ENCODE measurements around the gene POLR2H.
A peak's percentile ranks its signal among the peaks of the same experiment; 100 is the strongest.

POLR2H gene

GRCh38 chr3:184361532-184361931 is at the start of gene POLR2H, which contains the start of gene CLCN2:
Gene POLR2H, plus strand, starts transcription at chr3:184361710. Its CDS starts 1,783 bp downstream, at chr3:184363493.
Gene CLCN2, minus strand, starts transcription at chr3:184361605. Its CDS starts 126 bp downstream, at chr3:184361479.
- FAIRE-seq = no peak

DNA sequence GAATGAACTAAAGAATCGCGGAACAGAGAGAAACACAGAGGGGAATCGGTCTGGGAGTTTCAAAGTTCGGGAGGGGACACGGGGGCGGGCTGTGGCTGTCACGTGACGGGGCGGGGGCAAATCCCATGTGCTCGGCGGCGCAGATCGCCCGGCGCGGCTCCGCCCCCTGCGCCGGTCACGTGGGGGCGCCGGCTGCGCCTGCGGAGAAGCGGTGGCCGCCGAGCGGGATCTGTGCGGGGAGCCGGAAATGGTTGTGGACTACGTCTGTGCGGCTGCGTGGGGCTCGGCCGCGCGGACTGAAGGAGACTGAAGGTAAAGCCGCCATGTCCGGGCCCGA is 47.2 kb upstream of the POLR2H start, which contains the start of gene EIF4G1:
Gene EIF4G1 (plus strand): TSS at position 244 of the 337 bp plus-strand sequence. CDS start 1,191 bp downstream, outside the sequence.
- FAIRE-seq = no peak

GRCh38 chr3:184314700-184315542 is 46.6 kb upstream of the POLR2H start:
- no peak for FAIRE-seq

GRCh38 chr3:184315543-184315867 is 46.0 kb upstream of the POLR2H start:
- FAIRE-seq = no peak

- no peak for FAIRE-seq
Observed at GRCh38 chr3:184315871-184316661, 45.4 kb upstream of the POLR2H start.

DNA sequence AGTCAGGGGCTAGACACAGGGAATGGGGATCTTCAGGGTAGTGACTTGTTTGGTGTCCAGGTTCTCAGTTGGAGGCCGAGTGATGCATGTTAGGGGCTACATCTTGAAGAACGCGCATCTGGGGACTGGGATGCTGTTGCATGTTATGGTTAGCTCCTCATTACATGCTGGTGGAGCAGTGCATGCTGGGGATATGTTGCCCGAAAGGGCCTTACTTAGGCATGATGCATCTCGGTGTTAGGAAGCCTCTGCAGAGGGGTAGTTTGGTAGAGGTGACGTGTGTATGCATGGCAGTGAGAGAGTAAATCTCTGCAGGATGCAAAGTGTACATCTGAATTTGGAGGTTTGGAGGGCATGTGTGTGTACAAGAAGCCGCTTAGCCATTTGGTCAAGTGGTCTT is 44.7 kb upstream of the POLR2H start:
- no peak for FAIRE-seq

DNA sequence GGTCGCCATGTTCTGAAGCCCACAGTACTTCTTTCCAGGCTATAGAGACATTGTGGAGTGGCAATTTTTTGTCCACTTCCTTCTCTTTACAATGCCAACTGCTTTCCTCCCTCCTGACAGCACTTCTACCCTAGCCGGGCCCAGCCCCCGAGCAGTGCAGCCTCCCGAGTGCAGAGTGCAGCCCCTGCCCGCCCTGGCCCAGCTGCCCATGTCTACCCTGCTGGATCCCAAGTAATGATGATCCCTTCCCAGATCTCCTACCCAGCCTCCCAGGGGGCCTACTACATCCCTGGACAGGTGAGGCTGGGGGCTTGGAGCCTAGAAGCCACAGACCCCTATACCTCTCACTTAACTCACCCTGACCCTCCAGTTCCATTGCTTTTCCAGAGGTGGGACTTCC is 44.3 kb upstream of the POLR2H start:
- no peak for FAIRE-seq

DNA sequence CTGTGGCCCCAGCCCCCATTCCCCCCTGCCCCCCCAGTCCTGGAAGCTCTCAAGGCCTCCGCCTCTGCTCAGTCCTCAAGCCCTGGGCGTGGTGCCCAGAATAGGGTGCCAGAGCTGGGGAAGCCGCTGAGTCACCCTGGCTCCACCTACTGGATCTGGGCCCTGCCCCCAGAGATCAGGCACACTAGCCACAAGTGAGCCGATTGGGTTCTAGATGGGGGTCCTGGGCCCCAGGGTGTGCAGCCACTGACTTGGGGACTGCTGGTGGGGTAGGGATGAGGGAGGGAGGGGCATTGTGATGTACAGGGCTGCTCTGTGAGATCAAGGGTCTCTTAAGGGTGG is 41.4 kb upstream of the POLR2H start:
- no peak for FAIRE-seq

GRCh38 chr3:184321666-184322065 is 39.8 kb upstream of the POLR2H start:
- FAIRE-seq = no peak

DNA sequence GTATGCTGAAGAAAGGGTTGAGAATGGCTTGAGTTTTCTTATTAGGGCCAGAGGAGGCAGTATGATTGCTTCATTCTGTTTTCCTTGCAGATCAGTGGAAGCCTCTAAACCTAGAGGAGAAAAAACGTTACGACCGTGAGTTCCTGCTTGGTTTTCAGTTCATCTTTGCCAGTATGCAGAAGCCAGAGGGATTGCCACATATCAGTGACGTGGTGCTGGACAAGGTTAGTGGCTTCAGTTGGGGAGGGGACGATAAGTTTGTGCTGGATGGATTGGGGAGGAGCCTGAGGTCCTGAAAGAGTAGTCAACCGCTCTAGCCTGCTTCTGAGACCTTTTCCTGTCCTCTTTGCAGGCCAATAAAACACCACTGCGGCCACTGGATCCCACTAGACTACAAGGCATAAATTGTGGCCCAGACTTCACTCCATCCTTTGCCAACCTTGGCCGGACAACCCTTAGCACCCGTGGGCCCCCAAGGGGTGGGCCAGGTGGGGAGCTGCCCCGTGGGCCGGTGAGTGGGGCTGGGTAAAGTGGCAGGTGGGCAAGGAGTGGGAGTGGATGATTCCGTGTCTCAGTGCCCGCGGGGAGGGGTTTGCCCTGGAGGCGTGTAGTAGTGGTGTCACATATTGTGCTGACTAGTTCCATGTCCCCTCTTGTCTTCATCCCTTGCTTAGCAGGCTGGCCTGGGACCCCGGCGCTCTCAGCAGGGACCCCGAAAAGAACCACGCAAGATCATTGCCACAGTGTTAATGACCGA is 38.6 kb upstream of the POLR2H start:
- FAIRE-seq = no peak

GRCh38 chr3:184323696-184324095 is 37.8 kb upstream of the POLR2H start:
- FAIRE-seq = no peak

DNA sequence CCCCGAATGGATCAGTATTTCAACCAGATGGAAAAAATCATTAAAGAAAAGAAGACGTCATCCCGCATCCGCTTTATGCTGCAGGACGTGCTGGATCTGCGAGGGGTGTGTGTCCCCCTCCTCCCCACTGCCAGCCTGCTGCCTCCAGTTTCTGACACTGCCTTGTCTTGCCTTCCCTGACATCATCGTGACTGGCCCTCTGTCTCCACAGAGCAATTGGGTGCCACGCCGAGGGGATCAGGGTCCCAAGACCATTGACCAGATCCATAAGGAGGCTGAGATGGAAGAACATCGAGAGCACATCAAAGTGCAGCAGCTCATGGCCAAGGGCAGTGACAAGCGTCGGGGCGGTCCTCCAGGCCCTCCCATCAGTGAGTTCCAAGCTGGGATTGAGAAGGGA is 36.2 kb upstream of the POLR2H start:
- no peak for FAIRE-seq

GRCh38 chr3:184325715-184326369 is 35.7 kb upstream of the POLR2H start:
- FAIRE-seq = no peak

DNA sequence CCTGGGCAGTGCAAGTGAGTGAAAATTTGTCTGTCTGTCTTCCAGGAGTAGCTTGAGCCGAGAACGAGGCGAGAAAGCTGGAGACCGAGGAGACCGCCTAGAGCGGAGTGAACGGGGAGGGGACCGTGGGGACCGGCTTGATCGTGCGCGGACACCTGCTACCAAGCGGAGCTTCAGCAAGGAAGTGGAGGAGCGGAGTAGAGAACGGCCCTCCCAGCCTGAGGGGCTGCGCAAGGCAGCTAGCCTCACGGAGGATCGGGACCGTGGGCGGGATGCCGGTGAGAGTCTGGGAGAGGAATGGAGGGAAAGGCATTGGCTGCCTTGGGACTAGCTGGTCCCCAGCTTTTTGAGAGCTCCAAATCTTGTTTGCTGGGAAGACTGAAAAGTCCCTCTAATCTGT is 34.3 kb upstream of the POLR2H start:
- FAIRE-seq = no peak

DNA sequence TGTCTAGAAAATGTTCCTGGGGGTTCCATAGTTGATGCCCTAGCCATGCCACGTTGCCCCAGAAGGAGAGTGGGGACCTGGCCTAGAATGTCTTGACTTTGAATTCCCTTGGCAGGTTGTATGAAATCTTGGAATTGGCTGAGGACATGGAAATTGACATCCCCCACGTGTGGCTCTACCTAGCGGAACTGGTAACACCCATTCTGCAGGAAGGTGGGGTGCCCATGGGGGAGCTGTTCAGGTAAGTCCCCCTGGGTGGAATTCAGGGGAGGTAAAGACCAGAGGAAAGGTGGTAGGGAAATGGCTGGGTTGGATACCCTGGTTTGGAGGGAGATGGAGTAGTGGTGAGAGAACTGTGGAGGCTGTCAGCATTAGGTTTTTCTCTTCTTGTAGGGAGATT is 33.0 kb upstream of the POLR2H start:
- FAIRE-seq = no peak

GRCh38 chr3:184332370-184333090 is 29.0 kb upstream of the POLR2H start:
- no peak for FAIRE-seq

GRCh38 chr3:184333190-184333589 is 28.3 kb upstream of the POLR2H start:
- no peak for FAIRE-seq

DNA sequence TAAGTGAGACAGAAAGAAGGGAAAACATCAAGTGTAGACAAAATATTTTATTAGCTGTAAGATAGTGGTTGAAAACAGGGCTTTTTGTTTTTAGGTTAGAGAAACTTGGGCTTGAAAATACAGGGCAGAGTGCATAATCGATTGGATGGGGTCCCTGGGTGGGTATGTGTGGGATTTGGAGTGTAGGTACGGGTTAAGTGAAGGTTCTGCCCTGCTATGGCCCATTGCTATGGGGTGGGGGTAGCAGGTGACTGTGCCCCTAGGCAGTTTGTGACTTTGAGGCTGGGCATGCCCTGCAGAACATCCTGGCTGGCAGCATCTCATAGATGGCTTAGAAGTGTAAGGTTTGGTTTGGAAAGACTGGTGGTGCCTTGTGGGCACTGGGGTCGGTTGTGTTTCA is 27.8 kb upstream of the POLR2H start:
- FAIRE-seq = no peak

DNA sequence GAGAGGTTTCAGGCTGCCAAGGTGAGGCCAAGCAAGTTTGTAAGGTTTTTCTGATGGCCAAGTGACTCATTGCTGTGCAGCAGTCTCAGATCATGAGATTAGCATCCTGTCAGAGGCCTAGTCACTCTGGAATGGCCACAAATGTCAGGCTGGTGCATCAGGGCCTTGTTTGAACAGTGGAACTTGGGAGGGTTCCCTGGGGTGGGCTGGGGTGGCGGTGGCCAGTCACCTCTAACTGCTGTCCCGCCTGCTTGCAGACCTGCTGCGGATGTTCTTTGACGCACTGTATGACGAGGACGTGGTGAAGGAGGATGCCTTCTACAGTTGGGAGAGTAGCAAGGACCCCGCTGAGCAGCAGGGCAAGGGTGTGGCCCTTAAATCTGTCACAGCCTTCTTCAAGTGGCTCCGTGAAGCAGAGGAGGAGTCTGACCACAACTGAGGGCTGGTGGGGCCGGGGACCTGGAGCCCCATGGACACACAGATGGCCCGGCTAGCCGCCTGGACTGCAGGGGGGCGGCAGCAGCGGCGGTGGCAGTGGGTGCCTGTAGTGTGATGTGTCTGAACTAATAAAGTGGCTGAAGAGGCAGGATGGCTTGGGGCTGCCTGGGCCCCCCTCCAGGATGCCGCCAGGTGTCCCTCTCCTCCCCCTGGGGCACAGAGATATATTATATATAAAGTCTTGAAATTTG is 26.9 kb upstream of the POLR2H start:
- no peak for FAIRE-seq

DNA sequence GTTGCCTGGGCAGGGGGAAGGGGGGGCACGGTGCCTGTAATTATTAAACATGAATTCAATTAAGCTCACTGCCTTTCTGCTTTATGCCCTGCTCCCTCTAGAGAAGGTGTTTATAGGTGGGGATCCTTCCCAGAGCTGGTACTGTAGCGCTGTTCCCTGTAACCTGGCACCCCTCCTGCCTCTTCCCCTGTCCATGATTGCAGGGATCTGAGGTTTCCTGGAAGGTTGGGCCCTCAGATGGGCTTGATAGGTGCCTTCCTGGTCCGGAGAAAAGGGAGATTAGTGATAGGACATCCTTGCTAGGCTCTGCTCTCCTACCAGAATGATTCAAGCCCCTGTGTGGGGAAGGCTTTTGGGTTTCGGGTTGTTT is 26.2 kb upstream of the POLR2H start:
- no peak for FAIRE-seq

- peak; percentile 69 for FAIRE-seq
Observed at GRCh38 chr3:184335661-184336546, 25.6 kb upstream of the POLR2H start.

Data from G401.6 (cell line).